CD14-positive monocyte (primary cell): ENCODE results near the gene NUDC. TPM values are rescaled to one million over a fixed set of nuclear protein-coding genes. Genes with fewer than 3 reads are reported as not detected.

ENCODE experiments used
- DNase-seq, 3 donors: peaks; one replicate each; pipeline ENCODE4 v3.0.0-alpha.2; 2011 to 2022
- H2AFZ ChIP-seq: 2 replicates; pipeline ENCODE4 v1.6.0; 2012; ENCODE audit warnings: mild to moderate bottlenecking, low read depth, low read length, inconsistent platforms; ENCODE audit not compliant: insufficient read depth, poor library complexity, severe bottlenecking
- H3K27ac ChIP-seq, 2 donors: 1 replicate in 1 of 2; 2 replicates in 1 of 2; pipeline ENCODE4 v1.5.1; 2012 to 2013; ENCODE audit warnings: low read length in 2 of 2, control low read depth in 1 of 2, inconsistent platforms in 1 of 2, low read depth in 1 of 2, mild to moderate bottlenecking in 1 of 2
- H3K27me3 ChIP-seq, 2 donors: one replicate each; pipeline versions ENCODE4 v1.6.0 to v1.6.1; 2011 to 2013; ENCODE audit warnings: low read length in 2 of 2; ENCODE audit not compliant: control insufficient read depth in 2 of 2, insufficient read depth in 2 of 2
- H3K36me3 ChIP-seq, 2 donors: replicated peaks in 1 of 2; 1 replicate in 1 of 2; 2 replicates in 1 of 2; pipeline versions ENCODE4 v1.5.1 to v1.6.1; 2012 to 2013; ENCODE audit warnings: low read length in 2 of 2, control low read depth in 1 of 2, inconsistent platforms in 1 of 2, mild to moderate bottlenecking in 1 of 2; ENCODE audit not compliant: insufficient read depth in 2 of 2, control insufficient read depth in 1 of 2
- H3K4me1 ChIP-seq, 2 donors: 1 replicate in 1 of 2; 2 replicates in 1 of 2; pipeline versions ENCODE4 v1.5.1 to v1.6.1; 2012 to 2013; ENCODE audit warnings: low read length in 2 of 2, control low read depth in 1 of 2, inconsistent platforms in 1 of 2, mild to moderate bottlenecking in 1 of 2, moderate library complexity in 1 of 2; ENCODE audit not compliant: insufficient read depth in 2 of 2, control insufficient read depth in 1 of 2
- H3K4me2 ChIP-seq: replicated peaks from 2 replicates; pipeline ENCODE3; 2012; ENCODE audit warnings: low read length, moderate library complexity, mild to moderate bottlenecking; ENCODE audit not compliant: poor library complexity, severe bottlenecking; ENCODE audit errors: extremely low read depth
- H3K4me3 ChIP-seq, 3 experiments: fragments of 200-600 bp in 1 of 3; sonication (generic) in 1 of 3; replicated peaks in 1 of 3; 1 replicate in 2 of 3; 2 replicates in 1 of 3; pipeline ENCODE4 v1.5.1; 2011 to 2013; ENCODE audit warnings: low read length in 3 of 3, mild to moderate bottlenecking in 3 of 3, control low read depth in 2 of 3, low read depth in 2 of 3, inconsistent platforms in 1 of 3, moderate library complexity in 1 of 3
- H3K79me2 ChIP-seq: 2 replicates; pipeline ENCODE4 v1.6.0; 2012; ENCODE audit warnings: mild to moderate bottlenecking, control low read depth, inconsistent platforms, low read length, moderate library complexity; ENCODE audit not compliant: insufficient read depth
- H3K9ac ChIP-seq: 2 replicates; pipeline ENCODE4 v1.6.0; 2017; ENCODE audit warnings: low read length, mild to moderate bottlenecking; ENCODE audit not compliant: insufficient read depth, poor library complexity, severe bottlenecking
- H3K9me3 ChIP-seq, 2 donors: replicated peaks in 1 of 2; 1 replicate in 1 of 2; 2 replicates in 1 of 2; pipeline versions ENCODE4 v1.5.1 to v1.6.1; 2012 to 2013; ENCODE audit warnings: low read length in 2 of 2, control low read depth in 1 of 2; ENCODE audit not compliant: control insufficient read depth in 1 of 2, insufficient read depth in 1 of 2
- H4K20me1 ChIP-seq: 2 replicates; pipeline ENCODE4 v1.6.0; 2012; ENCODE audit warnings: mild to moderate bottlenecking, low read length, control low read depth, moderate library complexity; ENCODE audit not compliant: insufficient read depth
- H3K27ac Mint-ChIP-seq, 7 donors: one replicate each; pipeline ENCODE4 v1.8.0; 2020; ENCODE audit warnings: mild to moderate bottlenecking in 7 of 7, mixed read lengths in 7 of 7, moderate library complexity in 6 of 7, inconsistent platforms in 2 of 7
- H3K27me3 Mint-ChIP-seq, 3 donors: one replicate each; pipeline ENCODE4 v1.8.0; 2021 to 2022; ENCODE audit warnings: low read depth in 3 of 3, mild to moderate bottlenecking in 3 of 3, mixed read lengths in 3 of 3, moderate library complexity in 3 of 3, inconsistent platforms in 1 of 3
- H3K36me3 Mint-ChIP-seq, 2 donors: one replicate each; pipeline ENCODE4 v1.8.0; 2020; ENCODE audit warnings: mixed read lengths in 2 of 2, inconsistent platforms in 1 of 2, mild to moderate bottlenecking in 1 of 2
- H3K4me1 Mint-ChIP-seq: one replicate; pipeline ENCODE4 v1.8.0; 2020; ENCODE audit warnings: mild to moderate bottlenecking, mixed read lengths
- H3K4me3 Mint-ChIP-seq, 2 donors: one replicate each; pipeline ENCODE4 v1.8.0; 2020; ENCODE audit warnings: mild to moderate bottlenecking in 2 of 2, mixed read lengths in 2 of 2, moderate library complexity in 1 of 2
- H3K9me3 Mint-ChIP-seq, 7 donors: one replicate each; pipeline ENCODE4 v1.8.0; 2020 to 2022; ENCODE audit warnings: mixed read lengths in 7 of 7, mild to moderate bottlenecking in 6 of 7, moderate library complexity in 6 of 7, inconsistent platforms in 2 of 7
- CTCF ChIP-seq: fragments of 200-600 bp; IDR thresholded peaks from one replicate; pipeline ENCODE4 v1.8.0; 2022; ENCODE audit warnings: antibody characterized with exemption, mild to moderate bottlenecking
- WGBS: methylation state at CpG from one replicate; pipeline ENCODE4 v1.1.5; 2013; ENCODE audit warnings: missing lambda C conversion rate; ENCODE audit not compliant: insufficient coverage; 5-methylcytosine and 5-hydroxymethylcytosine counted together
- intact Hi-C, 2 donors: fragments of 100-400 bp; cut with micrococcal nuclease; formaldehyde crosslinking; loops; one replicate each; pipeline versions ENCODE4 v1.15.0 to v1.15.1; 2023
- polyA plus RNA-seq, 3 donors: library from polyadenylated mRNA; depleted of rRNA in 1 of 3; unstranded in 2 of 3; stranded (reverse) in 1 of 3; fragments of 300-500 nt in 2 of 3; fragments of >200 nt in 1 of 3; fragmentation: Illumina TruSeq in 2 of 3; gene quantifications; 1 replicate in 2 of 3; 2 replicates in 1 of 3; pipeline ENCODE4 v1.2.3, GENCODE V29; 2012 to 2021

The NUDC gene
- polyA plus RNA-seq, 3 donors, result 28.3 to 58.3 (median 47.4) TPM

- 96% methylated on average over 5 of the region's 8 CpGs for WGBS
- no peaks in the 10 kb centered on the region for H3K9me3 ChIP-seq
- peak overlapping the region in 1 of 7 donors; percentile 54 for H3K27ac Mint-ChIP-seq
- no peaks in the 10 kb centered on the region for H3K27me3 ChIP-seq
- H3K36me3 Mint-ChIP-seq, result no peaks in the 10 kb centered on the region
- H3K27me3 Mint-ChIP-seq, result peaks cover 2% of the 10 kb centered on the region in 3 donors
- no peaks in the 10 kb centered on the region for H3K36me3 ChIP-seq
- H3K9ac ChIP-seq, result no peak overlapping the region
- intact Hi-C loops, result no loop called here
- no peak for DNase-seq
- no peaks in the 10 kb centered on the region for H3K79me2 ChIP-seq
- no peak overlapping the region for H3K4me2 ChIP-seq
- no peaks in the 10 kb centered on the region for H3K9me3 Mint-ChIP-seq
- H3K4me1 ChIP-seq, result no peaks in the 10 kb centered on the region
- TF ChIP-seq CTCF, result no peak
- H2AFZ ChIP-seq, result no peak overlapping the region
- H3K4me3 ChIP-seq, result no peak overlapping the region
- no peak overlapping the region for H3K27ac ChIP-seq
- H4K20me1 ChIP-seq, result no peaks in the 10 kb centered on the region
- H3K4me1 Mint-ChIP-seq, result no peaks in the 10 kb centered on the region
- H3K4me3 Mint-ChIP-seq, result no peak overlapping the region
These were observed 10.0 kb upstream of the NUDC start for GRCh38 chr1:26911399-26912146.

GRCh38 chr1:26912147-26912490, 9.4 kb upstream of the NUDC start:
- no peaks in the 10 kb centered on the region for H3K79me2 ChIP-seq
- no peak for DNase-seq
- intact Hi-C loops, result no loop called here
- H3K4me2 ChIP-seq, result no peak overlapping the region
- no peaks in the 10 kb centered on the region for H3K27me3 ChIP-seq
- H3K27me3 Mint-ChIP-seq, result peaks cover 2 to 4% (median 2%) of the 10 kb centered on the region in 3 donors
- no peak overlapping the region for H3K27ac Mint-ChIP-seq
- TF ChIP-seq CTCF, result no peak
- H3K27ac ChIP-seq, result no peak overlapping the region
- H3K36me3 Mint-ChIP-seq, result no peaks in the 10 kb centered on the region
- no peaks in the 10 kb centered on the region for H3K4me1 Mint-ChIP-seq
- H3K36me3 ChIP-seq, result no peaks in the 10 kb centered on the region
- no peak overlapping the region for H2AFZ ChIP-seq
- H3K9me3 Mint-ChIP-seq, result no peaks in the 10 kb centered on the region
- H3K4me3 ChIP-seq, result no peak overlapping the region
- H3K9ac ChIP-seq, result no peak overlapping the region
- no peaks in the 10 kb centered on the region for H4K20me1 ChIP-seq
- no CpG with 5 or more reads among the region's 2 CpGs for WGBS
- no peaks in the 10 kb centered on the region for H3K9me3 ChIP-seq
- no peaks in the 10 kb centered on the region for H3K4me1 ChIP-seq
- no peak overlapping the region for H3K4me3 Mint-ChIP-seq
